ENCODE data around the gene MAP9.

DNA sequence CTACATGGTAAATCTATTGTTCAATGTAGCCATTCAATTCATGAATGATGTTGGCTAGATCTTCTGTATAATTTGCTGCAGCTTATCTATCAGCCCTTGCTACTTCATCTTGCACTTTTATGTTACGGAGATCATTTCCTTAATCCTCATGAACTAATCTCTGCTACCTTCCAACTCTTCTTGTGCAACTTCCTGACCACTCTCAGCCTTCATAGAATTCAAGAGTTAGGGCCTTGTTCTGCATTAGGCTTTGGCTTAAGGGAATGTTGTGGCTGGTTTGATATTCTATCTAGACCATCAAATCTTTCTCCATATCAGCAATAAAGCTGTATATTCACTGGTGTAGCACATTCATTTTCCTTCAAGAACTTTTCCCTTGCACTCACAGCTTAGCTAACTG lies 36.7 kb upstream of the MAP9 start:
- TF ChIP-seq, protein P1, sequence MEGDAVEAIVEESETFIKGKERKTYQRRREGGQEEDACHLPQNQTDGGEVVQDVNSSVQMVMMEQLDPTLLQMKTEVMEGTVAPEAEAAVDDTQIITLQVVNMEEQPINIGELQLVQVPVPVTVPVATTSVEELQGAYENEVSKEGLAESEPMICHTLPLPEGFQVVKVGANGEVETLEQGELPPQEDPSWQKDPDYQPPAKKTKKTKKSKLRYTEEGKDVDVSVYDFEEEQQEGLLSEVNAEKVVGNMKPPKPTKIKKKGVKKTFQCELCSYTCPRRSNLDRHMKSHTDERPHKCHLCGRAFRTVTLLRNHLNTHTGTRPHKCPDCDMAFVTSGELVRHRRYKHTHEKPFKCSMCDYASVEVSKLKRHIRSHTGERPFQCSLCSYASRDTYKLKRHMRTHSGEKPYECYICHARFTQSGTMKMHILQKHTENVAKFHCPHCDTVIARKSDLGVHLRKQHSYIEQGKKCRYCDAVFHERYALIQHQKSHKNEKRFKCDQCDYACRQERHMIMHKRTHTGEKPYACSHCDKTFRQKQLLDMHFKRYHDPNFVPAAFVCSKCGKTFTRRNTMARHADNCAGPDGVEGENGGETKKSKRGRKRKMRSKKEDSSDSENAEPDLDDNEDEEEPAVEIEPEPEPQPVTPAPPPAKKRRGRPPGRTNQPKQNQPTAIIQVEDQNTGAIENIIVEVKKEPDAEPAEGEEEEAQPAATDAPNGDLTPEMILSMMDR (conservative IDR thresholded peaks at IDR 0.05; ENCODE audit: low read depth, low read length) = no peak
- no peak for TF ChIP-seq EZH2 (IDR thresholded peaks at IDR 0.05; ENCODE audit: low read length, unreplicated experiment)
